NCI-H146 (cell line): ENCODE measurements around the gene ACTG2.
"Not testable (repeated sequence)": the region's sequence is repeated elsewhere in the genome, so short reads cannot be mapped to it uniquely, and the experiment has no call there.

Experiments
- DNase-seq: peaks from one replicate; lab custom pipeline; 2025; lab: John Stamatoyannopoulos, UW

ACTG2 gene

GRCh38 chr2:73893764-73894474 is 1.1 kb downstream of the ACTG2 start:
- no peak for DNase-seq

- no peak for DNase-seq
These were observed 1.7 kb downstream of the ACTG2 start for GRCh38 chr2:73894475-73894850.

- no peak for DNase-seq
These were observed 2.1 kb downstream of the ACTG2 start for GRCh38 chr2:73894877-73895276.

GRCh38 chr2:73895473-73895872 is 2.7 kb downstream of the ACTG2 start:
- DNase-seq: no peak

GRCh38 chr2:73896362-73897239 is 3.8 kb downstream of the ACTG2 start:
- DNase-seq: no peak

GRCh38 chr2:73897240-73897583 is 4.4 kb downstream of the ACTG2 start:
- DNase-seq: no peak

- DNase-seq: peak; percentile 11
These were observed 5.1 kb downstream of the ACTG2 start for GRCh38 chr2:73897934-73898333.

- no peak for DNase-seq
These were observed 7.1 kb downstream of the ACTG2 start for GRCh38 chr2:73899801-73900336.

- no peak for DNase-seq
These were observed 8.3 kb downstream of the ACTG2 start for GRCh38 chr2:73901143-73901542.

GRCh38 chr2:73902284-73902683 is 9.5 kb downstream of the ACTG2 start:
- no peak for DNase-seq

GRCh38 chr2:73903313-73903712 is 10.5 kb downstream of the ACTG2 start:
- DNase-seq: no peak

GRCh38 chr2:73903949-73904613 is 11.3 kb downstream of the ACTG2 start:
- DNase-seq: not testable (repeated sequence)

- no peak for DNase-seq
These were observed 12.1 kb downstream of the ACTG2 start for GRCh38 chr2:73904952-73905351.

- no peak for DNase-seq
These were observed 14.2 kb downstream of the ACTG2 start for GRCh38 chr2:73906847-73907505.

- DNase-seq: peak; percentile 95
These were observed 15.1 kb downstream of the ACTG2 start for GRCh38 chr2:73907840-73908452.

GRCh38 chr2:73908689-73909652 is 16.2 kb downstream of the ACTG2 start:
- no peak for DNase-seq

- DNase-seq: no peak
These were observed 18.2 kb downstream of the ACTG2 start for GRCh38 chr2:73910873-73911547.

GRCh38 chr2:73911548-73912208 is 18.9 kb downstream of the ACTG2 start:
- no peak for DNase-seq

- DNase-seq: no peak
These were observed 20.7 kb downstream of the ACTG2 start for GRCh38 chr2:73913414-73914054.
